NCI-H2171 treated with DMSO at 0.1 percent for 48 hours (cell line): ENCODE data around the gene TEX261.

Experiments
- DNase-seq: peaks from one replicate; lab custom pipeline; 2025; lab: John Stamatoyannopoulos, UW

TEX261 gene

GRCh38 chr2:70936979-70937811 is 57.5 kb downstream of the TEX261 start:
- no peak for DNase-seq

GRCh38 chr2:70936165-70936978 is 58.3 kb downstream of the TEX261 start:
- DNase-seq = no peak
